Smooth muscle cell (in vitro differentiated cells): ENCODE data around the gene IL10RA. TPM values are rescaled to one million over a fixed set of nuclear protein-coding genes. Genes with fewer than 3 reads are reported as not detected.

ENCODE experiments used
- DNase-seq: peaks from one replicate; lab custom pipeline; 2025; ENCODE audit not compliant: unreplicated experiment; lab: John Stamatoyannopoulos, UW
- H2AFZ ChIP-seq: fragments of 200-600 bp; sonication (generic); 2 replicates; pipeline ENCODE4 v1.6.0; 2016; ENCODE audit warnings: antibody characterized with exemption, low read depth, mild to moderate bottlenecking
- H3F3A ChIP-seq: fragments of 200-600 bp; sonication (generic); 2 replicates; pipeline ENCODE4 v1.6.0; 2017; ENCODE audit warnings: antibody characterized with exemption, low read depth
- H3K27ac ChIP-seq: fragments of 200-600 bp; sonication (generic); 2 replicates; pipeline ENCODE4 v1.5.1; 2016; ENCODE audit warnings: low read depth, mild to moderate bottlenecking
- H3K27me3 ChIP-seq: fragments of 200-600 bp; sonication (generic); 2 replicates; pipeline ENCODE4 v1.6.1; 2016; ENCODE audit warnings: low read depth, mild to moderate bottlenecking
- H3K36me3 ChIP-seq: fragments of 200-600 bp; sonication (generic); 2 replicates; pipeline ENCODE4 v1.5.1; 2016; ENCODE audit warnings: low read depth
- H3K4me1 ChIP-seq: fragments of 200-600 bp; sonication (generic); 2 replicates; pipeline ENCODE4 v1.5.1; 2016; ENCODE audit warnings: low read depth
- H3K4me2 ChIP-seq: fragments of 200-600 bp; sonication (generic); 2 replicates; pipeline ENCODE4 v1.6.0; 2016; ENCODE audit warnings: mild to moderate bottlenecking
- H3K4me3 ChIP-seq: fragments of 200-600 bp; sonication (generic); 2 replicates; pipeline ENCODE4 v1.5.1; 2016; ENCODE audit warnings: mild to moderate bottlenecking
- H3K79me2 ChIP-seq: fragments of 200-600 bp; sonication (generic); 2 replicates; pipeline ENCODE4 v1.6.0; 2016; ENCODE audit warnings: low read depth, mild to moderate bottlenecking
- H3K9ac ChIP-seq: fragments of 200-600 bp; sonication (generic); 2 replicates; pipeline ENCODE4 v1.6.0; 2016; ENCODE audit warnings: low read depth
- H3K9me3 ChIP-seq: fragments of 200-600 bp; sonication (generic); replicated peaks from 2 replicates; pipeline ENCODE4 v1.5.1; 2016; ENCODE audit warnings: low read depth
- H4K20me1 ChIP-seq: fragments of 200-600 bp; sonication (generic); 2 replicates; pipeline ENCODE4 v1.6.0; 2016; ENCODE audit warnings: low read depth
- WGBS: methylation state at CpG from one replicate; pipeline ENCODE4 v1.1.7; 2016; ENCODE audit warnings: low lambda C conversion rate; 5-methylcytosine and 5-hydroxymethylcytosine counted together
- polyA plus RNA-seq: library from polyadenylated mRNA; unstranded; fragments of >200 nt; fragmentation: Nextera tagmentation; extraction: Ambion mirVana; gene quantifications from 2 replicates; pipeline ENCODE4 v1.2.1, GENCODE V29; 2016
- total RNA-seq: library from RNA; depleted of rRNA; stranded (reverse); fragments of >200 nt; gene quantifications from 2 replicates; pipeline ENCODE4 v1.2.3, GENCODE V29; 2014
- TF ChIP-seq, protein P1 (sequence below): fragments of 200-600 bp; sonication (generic); IDR thresholded peaks from 2 replicates; pipeline ENCODE4 v1.5.1; 2017; ENCODE audit warnings: borderline replicate concordance, mild to moderate bottlenecking, antibody characterized with exemption; ENCODE audit not compliant: insufficient read depth, poor library complexity, severe bottlenecking

The IL10RA gene
- total and polyA plus RNA-seq, 2 experiments from 2014 or later: 0.07 to 0.18 TPM

DNA sequence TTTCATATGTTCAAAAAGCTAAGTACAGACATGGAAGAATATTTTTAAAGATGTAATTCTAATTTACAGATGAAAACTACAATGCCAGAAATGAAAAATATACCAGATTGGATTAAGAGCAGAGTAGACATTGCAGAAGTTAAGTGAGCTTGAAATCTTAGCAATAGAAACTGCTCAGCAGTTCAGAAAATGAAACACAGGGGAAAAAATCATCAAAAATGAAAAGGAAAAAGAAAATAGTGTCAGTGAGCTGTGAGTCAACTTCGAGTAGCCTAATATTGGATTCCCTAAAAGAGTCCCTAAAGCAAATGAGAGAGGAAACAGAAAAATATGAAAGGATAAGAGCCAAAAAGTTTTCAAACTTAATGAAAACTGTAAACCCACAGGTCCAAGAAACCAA is 25.8 kb upstream of the IL10RA start:
- Histone ChIP-seq H3K79me2 (no peaks in the 10 kb centered on the region), H3F3A (no peaks in the 10 kb centered on the region), H3K9me3 (no peaks in the 10 kb centered on the region), H3K9ac (no peak overlapping the region), H3K4me3 (no peak overlapping the region), H3K36me3 (no peaks in the 10 kb centered on the region), H3K27me3 (no peaks in the 10 kb centered on the region), H3K4me2 (no peak overlapping the region), H2AFZ (no peak overlapping the region), H3K4me1 (no peaks in the 10 kb centered on the region), H4K20me1 (no peaks in the 10 kb centered on the region), H3K27ac (no peak overlapping the region)
- WGBS: 93% methylated on average over 1 of the region's 1 CpG
- DNase-seq: no peak
- TF ChIP-seq, protein P1, sequence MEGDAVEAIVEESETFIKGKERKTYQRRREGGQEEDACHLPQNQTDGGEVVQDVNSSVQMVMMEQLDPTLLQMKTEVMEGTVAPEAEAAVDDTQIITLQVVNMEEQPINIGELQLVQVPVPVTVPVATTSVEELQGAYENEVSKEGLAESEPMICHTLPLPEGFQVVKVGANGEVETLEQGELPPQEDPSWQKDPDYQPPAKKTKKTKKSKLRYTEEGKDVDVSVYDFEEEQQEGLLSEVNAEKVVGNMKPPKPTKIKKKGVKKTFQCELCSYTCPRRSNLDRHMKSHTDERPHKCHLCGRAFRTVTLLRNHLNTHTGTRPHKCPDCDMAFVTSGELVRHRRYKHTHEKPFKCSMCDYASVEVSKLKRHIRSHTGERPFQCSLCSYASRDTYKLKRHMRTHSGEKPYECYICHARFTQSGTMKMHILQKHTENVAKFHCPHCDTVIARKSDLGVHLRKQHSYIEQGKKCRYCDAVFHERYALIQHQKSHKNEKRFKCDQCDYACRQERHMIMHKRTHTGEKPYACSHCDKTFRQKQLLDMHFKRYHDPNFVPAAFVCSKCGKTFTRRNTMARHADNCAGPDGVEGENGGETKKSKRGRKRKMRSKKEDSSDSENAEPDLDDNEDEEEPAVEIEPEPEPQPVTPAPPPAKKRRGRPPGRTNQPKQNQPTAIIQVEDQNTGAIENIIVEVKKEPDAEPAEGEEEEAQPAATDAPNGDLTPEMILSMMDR: no peak

DNA sequence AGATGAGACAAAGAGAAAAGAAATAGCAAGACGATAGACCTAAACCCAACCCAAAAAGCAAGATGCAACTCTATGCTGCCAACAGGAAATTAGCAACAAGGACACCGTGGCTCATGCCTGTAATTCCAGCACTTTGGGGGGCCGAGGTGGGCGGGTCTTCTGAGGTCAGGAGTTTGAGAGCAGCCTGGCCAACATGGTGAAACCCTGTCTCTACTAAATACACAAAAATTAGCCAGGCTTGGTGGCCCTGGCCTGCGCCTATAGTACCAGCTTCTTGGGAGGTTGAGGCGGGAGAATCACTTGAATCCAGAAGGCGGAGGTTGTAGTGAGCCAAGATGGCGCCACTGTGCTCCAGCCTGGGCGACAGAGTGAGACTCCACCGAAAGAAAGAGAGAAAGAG is 24.3 kb upstream of the IL10RA start:
- no peaks in the 10 kb centered on the region for H3K9me3 ChIP-seq
- no peaks in the 10 kb centered on the region for H3K36me3 ChIP-seq
- TF ChIP-seq, protein P1: no peak
- no peak overlapping the region for H2AFZ ChIP-seq
- no peak for DNase-seq
- 84% methylated on average over 10 of the region's 10 CpGs for WGBS
- H3K27me3 ChIP-seq: no peaks in the 10 kb centered on the region
- H3K4me2 ChIP-seq: no peak overlapping the region
- H3K9ac ChIP-seq: no peak overlapping the region
- H3K4me1 ChIP-seq: no peaks in the 10 kb centered on the region
- no peaks in the 10 kb centered on the region for H3F3A ChIP-seq
- H4K20me1 ChIP-seq: no peaks in the 10 kb centered on the region
- H3K27ac ChIP-seq: no peak overlapping the region
- no peaks in the 10 kb centered on the region for H3K79me2 ChIP-seq
- no peak overlapping the region for H3K4me3 ChIP-seq

- Histone ChIP-seq H3F3A (no peaks in the 10 kb centered on the region), H3K9ac (no peak overlapping the region), H3K4me2 (no peak overlapping the region), H2AFZ (no peak overlapping the region), H3K27ac (no peak overlapping the region), H3K4me1 (no peaks in the 10 kb centered on the region), H4K20me1 (no peaks in the 10 kb centered on the region), H3K4me3 (no peak overlapping the region), H3K79me2 (no peaks in the 10 kb centered on the region), H3K9me3 (no peaks in the 10 kb centered on the region), H3K36me3 (no peaks in the 10 kb centered on the region), H3K27me3 (no peaks in the 10 kb centered on the region)
- TF ChIP-seq, protein P1: no peak
- 90% methylated on average over 3 of the region's 3 CpGs for WGBS
- no peak for DNase-seq
Observed at GRCh38 chr11:117962826-117963225, 23.4 kb upstream of the IL10RA start.

GRCh38 chr11:117966908-117967307 is 19.3 kb upstream of the IL10RA start:
- WGBS: 82% methylated on average over 8 of the region's 8 CpGs
- Histone ChIP-seq H3K79me2 (no peaks in the 10 kb centered on the region), H3K4me3 (no peak overlapping the region), H2AFZ (no peak overlapping the region), H3K27ac (no peak overlapping the region), H3F3A (no peaks in the 10 kb centered on the region), H3K27me3 (no peaks in the 10 kb centered on the region), H3K9ac (no peak overlapping the region), H3K4me2 (no peak overlapping the region), H3K9me3 (no peaks in the 10 kb centered on the region), H3K36me3 (no peaks in the 10 kb centered on the region), H4K20me1 (no peaks in the 10 kb centered on the region), H3K4me1 (no peaks in the 10 kb centered on the region)
- DNase-seq: no peak
- TF ChIP-seq, protein P1: no peak
